ENCODE data around the gene IL34. TPM values are rescaled to one million over a fixed set of nuclear protein-coding genes. Genes with fewer than 3 reads are reported as not detected.

The IL34 gene
- polyA plus RNA-seq, 2 of the 4 experiments (the other 2 are of a cell fraction) = 0.25 to 0.40 TPM

- TF ChIP-seq MAZ (IDR thresholded peaks at IDR 0.05; ENCODE audit: borderline replicate concordance, low read depth, low read length) = no peak
- no peak for TF ChIP-seq POLR2A (IDR thresholded peaks at IDR 0.05; ENCODE audit: low read length)
- TF ChIP-seq JUN (IDR thresholded peaks at IDR 0.05) = no peak
- TF ChIP-seq BHLHE40 (IDR thresholded peaks at IDR 0.05; ENCODE audit: low read depth, low read length) = no peak
- TF ChIP-seq CBX8 (IDR thresholded peaks at IDR 0.05) = no peak
- no peak for TF ChIP-seq CEBPB (IDR thresholded peaks at IDR 0.05)
- TF ChIP-seq GATA3 (IDR thresholded peaks at IDR 0.05; ENCODE audit: borderline replicate concordance) = no peak
- no peak for TF ChIP-seq KDM5A (IDR thresholded peaks at IDR 0.05)
These were observed 57.5 kb downstream of the IL34 start (continued) for GRCh38 chr16:70703835-70704381.

GRCh38 chr16:70704586-70704985 is 58.2 kb downstream of the IL34 start:
- FAIRE-seq = no peak
- Histone ChIP-seq H3K4me1 (peaks cover 71% of the 10 kb centered on the region), H3K9me3 (no peaks in the 10 kb centered on the region), H3K4me2 (peak overlapping the region; percentile 5; the same call in 1 of the 3 replicates), H3K27ac (peak overlapping the region; percentile 51 to 92; a peak in 5 of 6 replicates), H3K4me3 (no peak overlapping the region)
- no peak for ATAC-seq
- DNase-seq (ENCODE audit: low read depth in 1 of 2, low spot score in 1 of 2) = no peak
- POLR2A ChIA-PET = no interaction called here
- CTCF ChIA-PET = no interaction called here
- TF ChIP-seq, protein P1, sequence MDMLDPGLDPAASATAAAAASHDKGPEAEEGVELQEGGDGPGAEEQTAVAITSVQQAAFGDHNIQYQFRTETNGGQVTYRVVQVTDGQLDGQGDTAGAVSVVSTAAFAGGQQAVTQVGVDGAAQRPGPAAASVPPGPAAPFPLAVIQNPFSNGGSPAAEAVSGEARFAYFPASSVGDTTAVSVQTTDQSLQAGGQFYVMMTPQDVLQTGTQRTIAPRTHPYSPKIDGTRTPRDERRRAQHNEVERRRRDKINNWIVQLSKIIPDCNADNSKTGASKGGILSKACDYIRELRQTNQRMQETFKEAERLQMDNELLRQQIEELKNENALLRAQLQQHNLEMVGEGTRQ (IDR thresholded peaks at IDR 0.05) = no peak
- TF ChIP-seq ZC3H11A (IDR thresholded peaks at IDR 0.05) (no peak), SREBF2 (IDR thresholded peaks at IDR 0.05) (no peak), CEBPB (IDR thresholded peaks at IDR 0.05) (no peak), JUN (IDR thresholded peaks at IDR 0.05) (no peak), NFE2L2 (conservative IDR thresholded peaks at IDR 0.05; ENCODE audit: low read length) (no peak), POLR2A (IDR thresholded peaks at IDR 0.05; ENCODE audit: low read length) (no peak), RNF2 (IDR thresholded peaks at IDR 0.05; ENCODE audit: borderline replicate concordance, low read depth) (no peak), MAX (IDR thresholded peaks at IDR 0.05) (no peak), TP53 (CRISPR knock-in tag; IDR thresholded peaks at IDR 0.05) (no peak), KDM5A (IDR thresholded peaks at IDR 0.05) (no peak), HOXA7 (CRISPR knock-in tag; IDR thresholded peaks at IDR 0.05) (no peak), HOXB13 (CRISPR knock-in tag; IDR thresholded peaks at IDR 0.05; ENCODE audit: low read depth) (no peak), REST (IDR thresholded peaks at IDR 0.05) (no peak), EHMT2 (IDR thresholded peaks at IDR 0.05; ENCODE audit: low read depth) (no peak), FOXS1 (CRISPR knock-in tag; IDR thresholded peaks at IDR 0.05) (no peak), BCL3 (IDR thresholded peaks at IDR 0.05) (no peak)
- TF ChIP-seq, protein P2, sequence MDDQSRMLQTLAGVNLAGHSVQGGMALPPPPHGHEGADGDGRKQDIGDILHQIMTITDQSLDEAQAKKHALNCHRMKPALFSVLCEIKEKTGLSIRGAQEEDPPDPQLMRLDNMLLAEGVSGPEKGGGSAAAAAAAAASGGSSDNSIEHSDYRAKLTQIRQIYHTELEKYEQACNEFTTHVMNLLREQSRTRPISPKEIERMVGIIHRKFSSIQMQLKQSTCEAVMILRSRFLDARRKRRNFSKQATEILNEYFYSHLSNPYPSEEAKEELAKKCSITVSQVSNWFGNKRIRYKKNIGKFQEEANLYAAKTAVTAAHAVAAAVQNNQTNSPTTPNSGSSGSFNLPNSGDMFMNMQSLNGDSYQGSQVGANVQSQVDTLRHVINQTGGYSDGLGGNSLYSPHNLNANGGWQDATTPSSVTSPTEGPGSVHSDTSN (IDR thresholded peaks at IDR 0.05) = no peak
- TF ChIP-seq, protein P3, sequence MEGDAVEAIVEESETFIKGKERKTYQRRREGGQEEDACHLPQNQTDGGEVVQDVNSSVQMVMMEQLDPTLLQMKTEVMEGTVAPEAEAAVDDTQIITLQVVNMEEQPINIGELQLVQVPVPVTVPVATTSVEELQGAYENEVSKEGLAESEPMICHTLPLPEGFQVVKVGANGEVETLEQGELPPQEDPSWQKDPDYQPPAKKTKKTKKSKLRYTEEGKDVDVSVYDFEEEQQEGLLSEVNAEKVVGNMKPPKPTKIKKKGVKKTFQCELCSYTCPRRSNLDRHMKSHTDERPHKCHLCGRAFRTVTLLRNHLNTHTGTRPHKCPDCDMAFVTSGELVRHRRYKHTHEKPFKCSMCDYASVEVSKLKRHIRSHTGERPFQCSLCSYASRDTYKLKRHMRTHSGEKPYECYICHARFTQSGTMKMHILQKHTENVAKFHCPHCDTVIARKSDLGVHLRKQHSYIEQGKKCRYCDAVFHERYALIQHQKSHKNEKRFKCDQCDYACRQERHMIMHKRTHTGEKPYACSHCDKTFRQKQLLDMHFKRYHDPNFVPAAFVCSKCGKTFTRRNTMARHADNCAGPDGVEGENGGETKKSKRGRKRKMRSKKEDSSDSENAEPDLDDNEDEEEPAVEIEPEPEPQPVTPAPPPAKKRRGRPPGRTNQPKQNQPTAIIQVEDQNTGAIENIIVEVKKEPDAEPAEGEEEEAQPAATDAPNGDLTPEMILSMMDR (IDR thresholded peaks at IDR 0.05) = no peak
- 85% methylated on average over 9 of the region's 11 CpGs for WGBS (ENCODE audit: missing lambda C conversion rate)
